Activated naive CD4-positive, alpha-beta T cell treated with Interleukin-2 at 50 U/mL for 16 hours (primary cell): ENCODE measurements around the gene ATP10B.
"Not testable (repeated sequence)": the region's sequence is repeated elsewhere in the genome, so short reads cannot be mapped to it uniquely, and the experiment has no call there.

Experiments
- DNase-seq: peaks from one replicate; pipeline ENCODE4 v3.0.0-alpha.2; 2020

Gene ATP10B

DNA sequence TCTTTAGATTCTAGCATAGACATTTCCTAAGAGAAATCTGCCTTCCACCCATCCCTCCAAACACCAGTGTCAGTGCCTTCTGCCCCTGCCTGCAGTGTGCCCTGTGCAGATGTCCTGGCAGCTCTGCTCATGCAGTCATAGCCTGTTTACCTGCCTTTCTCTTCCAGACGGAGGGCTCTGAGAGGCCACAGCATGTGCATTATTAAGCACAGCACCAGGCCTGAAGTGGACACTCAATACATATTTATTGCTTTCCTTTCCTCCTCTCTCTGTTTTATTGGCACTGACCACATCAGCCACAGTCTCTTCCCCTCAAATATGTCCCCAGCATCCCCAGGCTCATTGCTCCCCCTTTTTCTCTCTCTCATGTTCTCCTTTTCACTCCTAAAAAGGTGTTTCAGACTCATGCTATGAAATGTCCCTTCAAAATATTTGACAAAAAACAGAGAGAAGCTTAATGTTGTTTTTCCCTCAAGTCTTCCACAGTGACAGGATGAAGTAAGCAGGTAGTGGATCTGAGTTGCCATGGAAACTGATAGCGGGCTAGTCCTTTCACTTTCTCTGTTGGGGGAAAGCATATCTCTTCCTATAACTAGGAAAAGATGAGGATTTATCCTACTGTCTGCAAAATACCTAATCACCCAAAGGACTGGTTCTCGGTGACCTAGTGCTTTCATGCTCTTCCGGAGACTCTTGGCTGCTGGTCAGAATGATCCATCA lies 100.9 kb downstream of the ATP10B start:
- DNase-seq: no peak

DNA sequence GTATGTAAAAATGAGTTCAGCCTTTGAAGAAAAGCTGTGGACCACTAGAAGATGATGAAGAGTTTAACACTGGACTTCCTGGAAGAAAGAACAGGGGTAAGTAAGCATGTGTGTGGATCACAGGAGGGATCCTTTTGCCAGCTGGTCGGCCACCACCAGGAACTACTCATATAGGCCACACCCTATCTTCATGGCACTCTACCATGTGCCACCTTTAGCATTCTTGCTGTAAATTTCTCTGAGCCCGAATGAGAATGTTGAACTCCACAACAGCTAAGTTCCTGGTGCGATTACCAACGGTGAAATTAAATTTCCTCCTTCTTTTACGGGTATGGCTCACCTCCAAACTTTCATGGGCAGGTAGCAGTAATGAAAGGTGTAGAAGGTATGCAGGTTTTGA lies 102.3 kb downstream of the ATP10B start:
- no peak for DNase-seq

DNA sequence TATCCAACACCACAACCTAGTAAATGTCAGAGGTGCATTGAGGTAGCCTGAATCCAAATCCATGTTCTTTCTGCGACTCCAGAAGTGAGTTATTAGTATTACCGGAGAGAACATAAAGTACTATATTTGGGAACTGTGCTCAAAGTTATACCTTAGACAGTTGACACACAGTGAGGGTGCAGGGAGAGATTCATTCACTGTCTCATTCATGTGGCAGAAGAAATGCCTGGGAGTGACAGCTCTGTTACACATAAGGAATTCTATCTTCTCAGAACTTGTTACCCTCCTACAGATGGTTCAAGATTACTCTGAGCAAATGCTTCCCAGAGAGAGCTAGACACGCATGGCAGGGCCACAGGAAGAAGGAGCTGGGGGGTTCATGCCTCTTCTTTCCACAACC lies 103.0 kb downstream of the ATP10B start:
- no peak for DNase-seq

DNA sequence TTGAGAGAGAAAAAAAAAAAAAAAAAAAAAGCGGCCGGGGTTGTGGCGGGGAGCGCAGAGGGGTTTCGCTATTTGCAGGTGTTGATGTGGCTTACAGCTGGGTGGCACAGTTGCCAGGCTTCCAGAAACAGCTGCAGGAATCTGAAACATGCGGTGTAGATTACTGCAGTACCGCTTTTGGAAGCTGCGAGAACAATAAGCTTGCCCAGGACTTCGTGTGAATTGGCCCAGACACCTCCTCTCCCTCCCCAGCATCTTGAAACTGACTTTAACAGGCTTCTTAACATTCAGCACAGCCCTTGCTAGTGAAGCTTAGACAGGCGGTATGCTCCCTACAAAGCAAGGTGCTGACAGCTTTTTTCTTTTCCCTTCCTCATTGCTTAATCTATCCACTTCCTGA lies 104.0 kb downstream of the ATP10B start:
- DNase-seq: no peak

DNA sequence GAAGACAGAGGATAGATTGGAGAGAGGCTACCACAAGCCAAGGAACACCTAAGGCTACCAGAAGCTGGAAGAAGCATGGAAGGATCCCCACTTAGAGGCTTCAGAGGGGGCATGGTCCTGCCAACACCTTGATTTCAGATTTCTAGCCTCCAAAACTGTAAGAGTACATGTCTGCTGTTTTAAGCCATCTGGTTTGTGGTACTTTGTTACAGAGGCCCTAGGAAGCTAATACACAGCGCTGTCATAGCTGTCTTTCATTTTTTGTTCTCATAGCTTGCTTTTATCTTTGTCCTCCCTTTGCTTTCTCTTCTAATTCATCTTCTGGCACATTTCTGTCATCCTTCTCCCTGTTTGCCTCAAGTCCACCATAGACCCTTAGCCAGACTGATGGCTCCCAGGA lies 104.5 kb downstream of the ATP10B start:
- no peak for DNase-seq

DNA sequence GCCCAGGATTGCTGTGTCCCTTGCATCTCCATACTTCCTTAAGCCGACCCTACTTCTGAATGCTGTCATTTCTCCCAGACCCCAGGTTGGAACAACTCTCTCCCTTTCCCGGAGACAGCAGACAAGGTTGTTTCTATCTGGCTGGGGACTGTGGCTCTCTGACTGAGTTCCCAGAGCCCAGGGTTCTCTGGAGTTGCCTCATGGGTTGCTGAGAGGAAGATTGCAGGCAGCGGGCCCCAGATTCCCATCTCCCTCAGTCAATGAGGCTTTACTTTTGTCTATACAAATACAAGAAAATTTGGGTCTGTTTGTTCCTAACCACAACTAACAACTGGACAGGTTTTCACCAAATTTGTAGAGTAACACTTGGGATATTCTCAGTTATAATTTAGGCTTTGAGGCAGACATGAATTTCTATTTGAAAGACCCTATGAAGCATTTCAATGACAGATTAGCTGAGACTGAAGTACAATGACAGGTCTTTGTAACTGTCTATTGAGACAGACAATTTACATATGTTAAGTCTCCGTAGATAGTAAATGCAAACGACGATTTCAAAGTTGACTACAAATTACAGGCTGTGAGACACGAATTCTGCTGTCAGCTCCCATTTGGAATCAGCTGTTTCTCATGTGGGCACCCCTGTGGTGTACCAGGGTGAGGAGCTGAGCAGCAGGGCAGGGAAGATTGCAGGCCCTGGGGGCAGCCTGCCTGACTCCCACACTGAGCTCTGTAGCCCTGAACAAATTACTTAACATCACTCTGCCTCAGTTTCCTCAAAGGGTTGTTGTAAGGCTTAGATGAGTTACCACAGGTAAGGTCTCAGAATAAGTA lies 107.5 kb downstream of the ATP10B start:
- no peak for DNase-seq

DNA sequence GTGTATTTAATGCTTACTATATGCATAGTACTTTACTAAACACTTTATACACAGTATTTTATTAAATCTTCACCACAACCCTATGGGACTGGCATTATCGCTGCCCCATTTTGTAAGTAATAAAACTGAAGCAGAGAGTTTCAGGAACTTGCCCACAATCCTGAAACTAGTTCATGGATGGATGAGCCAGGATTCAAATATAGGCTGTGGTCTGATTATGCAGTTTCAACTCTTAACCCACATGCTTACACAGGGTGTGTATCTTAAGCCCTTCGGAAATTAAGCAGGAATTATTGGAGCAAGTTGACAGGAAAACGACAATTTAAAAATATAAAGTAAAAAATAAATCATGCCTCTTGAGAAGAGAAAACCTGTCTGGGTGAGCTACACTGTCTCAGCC lies 109.0 kb downstream of the ATP10B start:
- no peak for DNase-seq

DNA sequence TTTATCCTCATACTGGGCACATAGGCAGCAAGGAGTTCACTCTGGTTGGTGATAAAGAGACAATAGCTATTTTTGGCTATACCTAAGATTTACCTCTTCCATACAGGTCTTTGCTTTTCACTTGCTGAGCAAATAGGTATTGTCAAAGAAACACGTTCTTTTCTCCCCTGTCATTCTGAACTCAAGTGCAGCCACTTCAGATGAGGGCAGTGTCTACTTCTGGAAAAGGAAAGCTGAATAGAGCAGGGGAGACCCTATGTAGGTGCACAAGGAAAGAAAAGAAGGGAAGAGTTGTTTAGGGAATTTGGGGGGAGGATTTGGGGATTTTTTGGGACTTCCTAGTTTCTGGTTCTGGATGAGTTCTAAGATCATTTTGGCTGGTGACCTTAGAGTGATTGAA lies 109.6 kb downstream of the ATP10B start:
- no peak for DNase-seq

DNA sequence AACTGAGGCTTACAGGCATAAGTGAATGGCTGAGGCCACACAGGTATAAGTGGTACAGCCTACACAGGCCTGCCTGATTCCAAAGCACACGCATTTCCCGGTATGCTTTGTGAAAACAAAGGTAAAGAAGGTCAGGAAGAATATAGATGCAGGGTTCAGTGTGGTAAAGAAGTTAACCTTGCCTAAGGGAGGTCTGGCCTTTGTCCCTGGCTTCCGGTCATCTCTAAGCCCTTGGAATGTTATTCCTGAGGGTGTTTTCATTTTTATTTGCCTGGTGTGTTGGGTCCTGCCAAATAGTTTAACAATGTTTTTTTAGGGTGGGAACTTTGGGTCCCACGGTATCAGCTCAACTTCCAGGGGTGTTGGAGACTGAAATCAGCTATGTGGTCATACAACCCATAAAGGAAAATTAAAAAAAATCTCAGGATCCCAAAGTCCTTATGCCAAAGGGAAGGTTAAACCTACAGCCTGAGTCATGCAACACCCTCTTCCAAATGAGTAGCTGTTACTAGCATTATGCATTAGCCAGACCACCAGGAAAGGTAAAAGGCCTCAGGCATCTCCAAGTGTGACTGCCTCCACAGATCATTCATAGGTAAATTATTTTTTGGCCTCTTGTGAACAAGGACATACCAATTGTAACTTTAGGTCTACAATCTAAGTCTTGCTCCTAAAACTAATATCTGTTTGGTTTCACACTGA lies 124.6 kb downstream of the ATP10B start:
- no peak for DNase-seq

DNA sequence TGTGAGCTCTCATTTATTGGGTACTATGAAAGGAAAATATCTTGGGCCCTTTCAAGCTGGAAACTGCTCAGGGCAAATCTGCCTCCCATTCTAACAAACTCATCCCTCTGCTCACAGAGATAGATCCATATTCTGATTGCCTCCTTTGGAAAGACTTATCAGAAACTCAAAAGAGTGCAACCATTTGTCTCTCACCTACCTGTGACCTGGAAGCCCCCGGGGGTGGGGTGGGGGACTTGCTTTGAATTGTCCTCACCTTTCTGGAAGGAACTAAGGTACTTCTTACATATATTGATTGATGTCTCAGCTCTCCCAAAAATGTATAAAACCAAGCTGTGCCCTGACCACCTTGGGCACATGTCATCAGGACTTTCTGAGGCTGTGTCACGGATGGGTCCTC lies 125.3 kb downstream of the ATP10B start:
- DNase-seq: no peak

DNA sequence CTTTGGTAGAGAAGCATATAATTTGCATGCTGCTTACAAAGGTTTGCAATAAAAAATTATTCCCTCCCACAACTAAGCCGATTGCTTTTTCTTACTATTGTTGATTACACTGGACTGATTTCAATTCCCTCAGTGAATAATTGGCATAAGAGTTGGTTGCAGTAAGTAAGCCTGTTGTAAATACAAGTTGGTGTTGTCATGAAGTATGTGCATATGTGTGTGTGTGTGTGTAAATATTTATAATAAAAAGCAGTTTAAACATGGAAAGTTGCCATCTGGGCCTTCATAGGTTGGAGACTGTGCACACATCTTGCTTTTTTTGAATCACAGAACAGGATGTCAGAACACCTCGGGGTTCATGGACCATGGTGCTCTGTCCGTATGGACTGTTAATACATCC lies 131.2 kb downstream of the ATP10B start:
- DNase-seq: no peak

DNA sequence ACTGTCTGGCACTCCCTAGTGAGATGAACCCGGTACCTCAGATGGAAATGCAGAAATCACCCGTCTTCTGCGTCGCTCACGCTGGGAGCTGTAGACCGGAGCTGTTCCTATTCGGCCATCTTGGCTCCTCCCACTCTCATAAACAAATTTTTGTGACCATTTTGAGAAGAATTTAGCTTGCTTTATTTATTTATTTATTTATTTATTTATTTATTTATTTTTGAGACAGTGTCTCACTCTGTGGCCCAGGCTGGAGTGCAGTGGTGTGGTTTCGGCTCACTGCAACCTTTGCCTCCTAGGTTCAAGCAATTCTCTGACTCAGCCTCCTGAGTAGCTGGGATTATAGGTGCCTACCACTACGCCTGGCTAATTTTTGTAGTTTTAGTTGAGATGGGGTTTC lies 136.5 kb downstream of the ATP10B start:
- DNase-seq: not testable (repeated sequence)

DNA sequence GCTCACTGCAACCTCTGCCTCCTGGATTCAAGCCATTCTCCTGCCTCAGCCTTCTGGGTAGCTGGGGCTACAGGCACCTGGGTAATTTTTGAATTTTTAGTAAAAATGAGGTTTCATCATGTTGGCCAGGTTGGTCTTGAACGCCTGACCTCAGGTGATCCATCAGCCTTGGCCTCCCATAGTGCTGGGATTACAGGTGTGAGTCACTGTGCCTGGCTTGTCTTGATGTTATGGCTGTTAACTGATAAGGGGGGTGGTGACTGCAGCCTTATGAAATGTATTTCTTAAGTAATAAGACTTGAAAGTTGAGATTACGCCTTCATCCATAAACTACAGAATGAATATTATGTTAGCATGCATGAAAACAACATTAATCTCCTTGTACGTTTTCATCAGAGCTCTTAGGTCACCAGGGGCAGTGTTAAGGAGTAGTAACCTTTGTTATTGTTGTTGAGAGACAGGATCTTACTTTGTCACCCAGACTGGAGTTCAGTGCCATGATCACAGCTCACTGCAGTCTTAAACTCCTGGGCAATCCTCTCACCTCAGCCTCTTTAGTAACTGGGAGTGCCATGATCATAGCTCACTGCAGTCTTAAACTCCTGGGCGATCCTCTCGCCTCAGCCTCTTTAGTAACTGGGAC lies 148.3 kb downstream of the ATP10B start:
- DNase-seq: no peak

DNA sequence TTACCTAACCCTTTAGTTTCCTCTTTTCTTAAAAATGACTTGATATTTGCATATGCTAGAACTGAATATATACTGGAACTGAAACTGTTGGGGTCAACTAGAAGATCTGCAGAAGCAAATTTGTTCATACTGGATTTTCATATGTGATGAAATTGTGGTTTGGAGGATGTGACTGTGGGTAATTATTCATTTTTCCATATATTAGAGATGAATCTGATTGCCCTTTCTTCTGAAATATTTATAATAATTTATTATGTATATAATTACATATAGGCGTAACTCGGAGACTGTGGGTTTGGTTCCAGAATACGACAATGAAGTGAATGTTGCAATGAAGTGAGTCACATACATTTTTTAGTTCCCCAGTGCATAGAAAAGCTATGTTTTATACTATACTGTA lies 149.1 kb downstream of the ATP10B start:
- no peak for DNase-seq

DNA sequence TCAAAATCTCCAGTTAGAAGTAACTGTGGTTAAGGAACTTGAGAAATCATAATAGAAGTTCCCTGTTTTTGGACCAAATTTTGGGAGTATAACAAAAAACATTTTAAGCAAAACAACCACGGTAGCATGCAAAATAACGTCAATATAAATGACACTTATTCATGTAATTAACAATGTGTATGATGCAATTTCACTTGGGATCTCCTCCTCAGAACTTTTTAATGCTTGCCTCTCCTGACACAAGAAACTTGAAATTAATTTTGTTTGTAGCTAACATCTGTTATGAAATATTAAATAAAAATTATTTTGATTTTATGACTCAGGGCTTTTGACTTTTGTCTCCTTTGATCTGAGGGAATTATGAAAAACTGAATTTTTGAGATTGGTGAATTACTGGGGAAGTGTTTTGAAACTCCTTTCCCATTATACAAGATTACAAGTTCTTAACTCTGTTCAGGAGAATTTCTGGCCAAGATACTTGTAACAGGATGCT lies 149.7 kb downstream of the ATP10B start:
- DNase-seq: no peak

DNA sequence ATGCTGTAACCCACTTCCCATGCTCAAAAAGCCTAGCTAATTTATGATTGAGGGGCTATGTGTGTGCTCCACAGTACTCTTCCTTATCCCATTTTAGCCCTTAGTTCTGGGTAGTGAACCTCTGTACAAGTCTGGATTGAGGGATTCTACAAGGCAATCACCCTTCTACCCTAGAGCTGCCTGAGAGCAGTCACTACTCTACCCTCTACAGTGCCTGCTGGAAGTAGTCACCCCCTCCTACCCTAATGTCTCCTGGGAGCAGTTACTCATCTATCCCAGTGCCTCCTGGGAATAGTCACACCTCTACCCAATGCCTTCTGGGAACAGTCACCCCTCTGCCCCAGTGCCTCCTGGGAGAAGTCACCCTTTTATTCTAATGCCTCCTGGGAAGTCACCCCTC lies 150.6 kb downstream of the ATP10B start:
- DNase-seq: no peak

DNA sequence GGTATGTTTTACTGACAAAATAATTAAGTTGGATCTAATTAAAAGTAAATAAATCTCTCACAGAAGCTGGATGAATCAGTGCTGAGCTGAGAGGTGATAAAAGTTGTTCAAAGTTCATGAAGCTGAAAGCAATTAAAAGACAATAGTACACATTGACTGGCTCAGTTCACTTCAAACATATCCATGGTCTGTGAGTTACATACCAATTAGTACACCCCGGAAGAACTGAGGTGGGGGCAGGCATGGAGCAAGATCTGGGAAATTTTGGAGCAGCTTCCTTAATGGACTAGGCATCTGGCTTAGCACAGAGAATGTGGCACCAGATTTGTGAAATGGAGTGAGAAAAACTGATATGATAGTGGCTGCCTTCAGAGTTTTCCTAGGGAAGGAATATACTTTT lies 152.7 kb downstream of the ATP10B start:
- no peak for DNase-seq

DNA sequence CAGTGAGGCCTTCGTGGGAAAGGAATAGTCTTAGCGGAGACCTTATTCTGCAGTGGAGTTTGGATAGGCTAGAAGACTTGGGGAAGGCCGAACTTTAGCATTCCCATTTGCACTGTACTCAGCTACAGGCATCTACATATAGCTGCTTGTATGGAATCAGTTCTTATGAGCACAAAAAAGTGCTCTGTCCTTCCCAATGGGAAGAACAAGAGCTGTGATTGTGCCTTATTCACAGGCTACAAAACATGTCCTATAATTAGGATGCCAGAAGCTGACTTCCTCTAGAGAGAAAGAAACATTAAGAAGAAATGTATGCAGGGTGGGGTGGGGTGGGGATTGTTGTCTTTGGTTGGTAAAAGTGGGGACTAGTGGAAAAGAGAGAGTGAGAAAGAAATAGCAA lies 154.7 kb downstream of the ATP10B start:
- no peak for DNase-seq

DNA sequence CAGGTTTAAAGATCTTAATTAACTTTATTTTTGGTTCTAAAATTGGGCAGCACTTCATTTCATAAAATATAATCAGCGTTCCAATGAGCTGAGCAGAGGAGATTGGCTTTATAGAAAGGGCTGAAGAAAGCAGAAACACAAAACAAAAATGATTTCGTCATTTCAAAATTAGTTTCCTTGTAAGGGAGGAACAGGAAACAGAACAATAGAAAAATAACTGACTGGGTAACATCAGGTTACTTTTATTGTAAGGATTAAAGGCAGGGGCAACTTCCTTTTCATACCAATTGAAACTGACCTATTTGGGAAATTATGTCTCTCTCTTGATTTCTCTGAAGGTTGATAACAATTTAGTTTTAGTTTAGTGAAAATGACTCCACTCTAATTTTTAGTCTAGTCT lies 157.1 kb downstream of the ATP10B start:
- no peak for DNase-seq

DNA sequence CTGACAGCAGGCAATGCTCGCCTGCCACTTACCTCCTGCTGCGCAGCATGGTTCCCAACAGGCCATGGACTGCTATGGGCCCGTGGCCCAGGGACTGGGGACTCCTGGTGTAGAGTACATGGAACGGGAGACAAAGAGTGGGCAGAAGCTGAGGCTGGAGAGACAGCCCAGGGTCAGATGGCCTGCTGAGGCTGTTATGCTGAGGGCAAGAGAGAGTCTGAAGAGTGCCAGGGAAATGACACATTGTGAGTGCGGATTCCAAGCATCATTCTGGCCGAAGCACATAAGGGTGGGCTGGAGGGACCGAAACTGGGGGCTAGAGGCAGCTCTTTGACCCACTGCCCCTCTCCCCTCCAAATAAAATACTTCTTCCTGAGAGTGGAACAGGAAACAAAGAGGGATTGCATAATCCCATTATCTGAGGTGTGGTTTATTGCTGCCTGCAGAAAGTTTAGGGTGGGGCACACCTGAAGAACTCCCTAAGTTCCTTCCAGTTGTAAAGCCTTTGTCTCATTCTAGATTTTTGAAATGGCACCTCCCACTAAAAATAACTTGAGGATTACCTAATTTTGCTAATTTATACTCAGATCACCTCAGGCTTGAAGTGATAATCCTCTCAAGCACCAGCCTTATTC lies 158.1 kb downstream of the ATP10B start:
- no peak for DNase-seq

DNA sequence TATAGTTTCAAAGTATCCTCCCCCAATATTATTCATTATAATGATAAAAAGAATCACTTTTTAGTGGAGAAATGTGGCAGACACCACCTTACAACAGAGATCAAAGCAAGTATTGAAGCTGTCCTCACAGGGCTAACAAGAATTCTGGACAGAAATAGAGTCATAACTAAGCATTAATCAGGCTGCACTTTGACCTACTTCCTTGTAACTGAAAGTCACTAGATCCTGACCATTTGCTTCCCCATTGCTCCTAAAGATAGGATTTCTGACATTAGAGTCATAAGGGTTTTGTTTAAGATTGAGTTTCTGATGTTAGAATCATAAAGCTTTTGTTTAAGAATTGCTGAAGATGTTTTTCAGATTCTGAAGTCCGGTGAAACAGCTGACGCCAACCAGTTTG lies 159.7 kb downstream of the ATP10B start:
- no peak for DNase-seq

DNA sequence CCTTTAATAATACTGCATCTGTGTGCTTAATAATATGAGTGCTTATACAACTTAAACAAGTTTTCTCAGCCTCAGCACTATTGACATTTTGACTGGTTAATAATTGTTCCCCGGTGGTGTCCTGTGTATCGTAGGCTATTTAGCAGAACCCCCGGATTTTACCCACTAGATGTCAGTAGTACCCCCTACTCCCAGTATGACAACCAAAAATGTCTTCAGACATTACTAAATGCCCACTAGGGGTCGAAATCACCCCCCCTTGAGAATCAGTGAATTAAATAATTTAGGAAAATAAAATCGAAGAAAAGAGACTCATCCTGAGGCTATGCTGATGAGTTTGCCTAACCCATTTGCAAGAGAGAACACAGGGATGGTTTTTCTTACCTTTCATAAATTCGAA lies 166.3 kb downstream of the ATP10B start:
- no peak for DNase-seq

DNA sequence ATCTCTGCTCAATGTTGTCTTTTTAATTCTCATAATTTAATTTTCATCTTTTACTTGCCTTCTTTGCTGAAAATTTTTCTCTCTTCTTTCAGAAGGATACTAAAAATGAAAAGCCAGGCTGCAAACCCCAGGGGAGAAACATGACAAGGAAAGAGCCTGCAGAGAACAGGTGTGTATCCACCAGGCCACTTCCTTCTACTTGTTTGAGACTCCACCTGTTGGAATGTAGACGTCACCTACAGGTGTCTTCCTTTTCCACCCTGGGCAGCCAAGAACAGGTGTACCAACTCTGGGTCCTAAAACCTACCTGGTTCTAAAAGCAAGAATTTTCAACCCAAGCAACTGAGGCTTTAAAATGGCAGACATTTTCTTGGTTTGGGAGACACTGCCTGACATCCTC lies 166.8 kb downstream of the ATP10B start:
- no peak for DNase-seq
